Activated CD8-positive, alpha-beta T cell treated with anti-CD3 and anti-CD28 coated beads, Interleukin-2, amount 10 ng/mL, durations not matched to agents 7 days and 5 days (primary cell): Measurements from ENCODE around the gene ST8SIA1. TPM values are rescaled to one million over a fixed set of nuclear protein-coding genes. Genes with fewer than 3 reads are reported as not detected.
"Not testable (repeated sequence)": the region's sequence is repeated elsewhere in the genome, so short reads cannot be mapped to it uniquely, and the experiment has no call there.

Experiments
- ATAC-seq: fragments of 150-1000 bp; cut with Tn5 transposase; one replicate; pipeline ENCODE4 v1.10.0; 2021; ENCODE audit warnings: moderate library complexity
- CTCF ChIA-PET: fragments of 350-600 bp; sonication (Branson Sonifier 250); formaldehyde crosslinking; loops from one replicate; lab custom pipeline; 2021; ENCODE audit warnings: antibody characterized with exemption; lab: Charles Lee
- POLR2A ChIA-PET: fragments of 350-600 bp; sonication (Branson Sonifier 250); formaldehyde crosslinking; loops from one replicate; lab custom pipeline; 2021; ENCODE audit warnings: antibody characterized with exemption; lab: Charles Lee
- DNase-seq: peaks from one replicate; pipeline ENCODE4 v3.0.0-alpha.2; 2020
- H3K27ac Mint-ChIP-seq: one replicate; pipeline ENCODE4 v1.8.0; 2021; ENCODE audit warnings: mild to moderate bottlenecking, mixed read lengths
- H3K27me3 Mint-ChIP-seq: one replicate; pipeline ENCODE4 v1.8.0; 2021; ENCODE audit warnings: low read depth, mixed read lengths
- H3K36me3 Mint-ChIP-seq: one replicate; pipeline ENCODE4 v1.8.0; 2021; ENCODE audit warnings: low read depth, mixed read lengths
- H3K4me1 Mint-ChIP-seq: one replicate; pipeline ENCODE4 v1.8.0; 2021; ENCODE audit warnings: low read depth, mixed read lengths
- H3K4me3 Mint-ChIP-seq: one replicate; pipeline ENCODE4 v1.8.0; 2021; ENCODE audit warnings: mild to moderate bottlenecking, mixed read lengths
- H3K9me3 Mint-ChIP-seq: one replicate; pipeline ENCODE4 v1.8.0; 2022; ENCODE audit warnings: mixed read lengths; ENCODE audit not compliant: insufficient read depth
- total RNA-seq, 2 experiments: library from RNA; stranded (reverse); gene quantifications; one replicate each; pipeline ENCODE4 v1.2.3, GENCODE V29; 2021

Gene ST8SIA1
- total RNA-seq, 2 experiments from 2014 or later = 0.29 to 0.34 TPM

GRCh38 chr12:22188431-22188830 is 146.1 kb downstream of the ST8SIA1 start:
- no peak for ATAC-seq
- Mint-ChIP-seq H3K4me3 (no peak overlapping the region), H3K4me1 (no peaks in the 10 kb centered on the region), H3K36me3 (no peaks in the 10 kb centered on the region), H3K27me3 (no peaks in the 10 kb centered on the region), H3K27ac (no peak overlapping the region), H3K9me3 (no peaks in the 10 kb centered on the region)
- CTCF ChIA-PET = no interaction called here
- DNase-seq = no peak
- POLR2A ChIA-PET = no interaction called here

GRCh38 chr12:22180705-22181104 is 153.8 kb downstream of the ST8SIA1 start:
- Mint-ChIP-seq H3K4me3 (no peak overlapping the region), H3K4me1 (no peaks in the 10 kb centered on the region), H3K27me3 (no peaks in the 10 kb centered on the region), H3K27ac (no peak overlapping the region), H3K9me3 (no peaks in the 10 kb centered on the region), H3K36me3 (no peaks in the 10 kb centered on the region)
- ChIA-PET POLR2A (no interaction called here), CTCF (interaction anchor here (1.3 kb wide), 1 partner anchor 16 kb away, joined by 3 read pairs; no protein-coding TSS in a partner anchor)
- ATAC-seq (no peak), DNase-seq (no peak)

- no peaks in the 10 kb centered on the region for H3K27me3 Mint-ChIP-seq
- H3K4me3 Mint-ChIP-seq = no peak overlapping the region
- no peak overlapping the region for H3K27ac Mint-ChIP-seq
- no peaks in the 10 kb centered on the region for H3K36me3 Mint-ChIP-seq
- H3K4me1 Mint-ChIP-seq = no peaks in the 10 kb centered on the region
- ChIA-PET POLR2A (no interaction called here), CTCF (interaction anchor here (1.0 to 3.2 kb wide), 8 partner anchors 9 to 287 kb away, joined by 3 to 26 read pairs (median 4); no protein-coding TSS in a partner anchor)
- DNase-seq = no peak
- H3K9me3 Mint-ChIP-seq = no peaks in the 10 kb centered on the region
- ATAC-seq = no peak
Measured at GRCh38 chr12:22173177-22173576, 161.3 kb downstream of the ST8SIA1 start.

- no peak for DNase-seq
- Mint-ChIP-seq H3K27me3 (no peaks in the 10 kb centered on the region), H3K4me1 (no peaks in the 10 kb centered on the region), H3K36me3 (no peaks in the 10 kb centered on the region), H3K9me3 (no peaks in the 10 kb centered on the region), H3K4me3 (no peak overlapping the region), H3K27ac (no peak overlapping the region)
- POLR2A ChIA-PET = no interaction called here
- CTCF ChIA-PET = interaction anchor here (1.0 to 3.2 kb wide), 8 partner anchors 8 to 287 kb away, joined by 3 to 26 read pairs (median 4); no protein-coding TSS in a partner anchor
- ATAC-seq = no peak
Measured at GRCh38 chr12:22172501-22172900, 162.0 kb downstream of the ST8SIA1 start.

GRCh38 chr12:22169376-22169775 is 165.1 kb downstream of the ST8SIA1 start:
- Mint-ChIP-seq H3K36me3 (no peaks in the 10 kb centered on the region), H3K27ac (no peak overlapping the region), H3K4me1 (peaks cover 7% of the 10 kb centered on the region), H3K4me3 (no peak overlapping the region), H3K27me3 (no peaks in the 10 kb centered on the region), H3K9me3 (no peaks in the 10 kb centered on the region)
- ChIA-PET POLR2A (no interaction called here), CTCF (no interaction called here)
- ATAC-seq = no peak
- DNase-seq = no peak

- Mint-ChIP-seq H3K9me3 (peaks cover 3% of the 10 kb centered on the region), H3K27ac (peak overlapping the region; percentile 63), H3K36me3 (peaks cover 3% of the 10 kb centered on the region), H3K4me3 (no peak overlapping the region), H3K4me1 (peaks cover 39% of the 10 kb centered on the region), H3K27me3 (no peaks in the 10 kb centered on the region)
- DNase-seq (peak; percentile 29), ATAC-seq (peak; percentile 78)
- POLR2A ChIA-PET = no interaction called here
- CTCF ChIA-PET = interaction anchor here (1.0 to 1.2 kb wide), 5 partner anchors 9 to 81 kb away, joined by 3 to 4 read pairs (median 3); no protein-coding TSS in a partner anchor
Measured at GRCh38 chr12:22164139-22164538, 170.4 kb downstream of the ST8SIA1 start.

- Mint-ChIP-seq H3K4me3 (no peak overlapping the region), H3K27ac (peak overlapping the region; percentile 71), H3K27me3 (no peaks in the 10 kb centered on the region), H3K36me3 (peaks cover 3% of the 10 kb centered on the region), H3K9me3 (peaks cover 3% of the 10 kb centered on the region), H3K4me1 (peaks cover 39% of the 10 kb centered on the region)
- peak; percentile 57 for ATAC-seq
- POLR2A ChIA-PET = no interaction called here
- no peak for DNase-seq
- CTCF ChIA-PET = interaction anchor here (1.1 to 1.2 kb wide), 2 partner anchors 20 to 43 kb away, joined by 3 to 4 read pairs; no protein-coding TSS in a partner anchor
Measured at GRCh38 chr12:22163594-22163993, 170.9 kb downstream of the ST8SIA1 start.

GRCh38 chr12:22160396-22161003 is 174.0 kb downstream of the ST8SIA1 start:
- ATAC-seq (peak; percentile 69), DNase-seq (no peak)
- Mint-ChIP-seq H3K9me3 (peaks cover 3% of the 10 kb centered on the region), H3K4me1 (peaks cover 39% of the 10 kb centered on the region), H3K27ac (peak overlapping the region; percentile 73), H3K36me3 (peaks cover 3% of the 10 kb centered on the region), H3K27me3 (no peaks in the 10 kb centered on the region), H3K4me3 (peak overlapping the region; percentile 23)
- CTCF ChIA-PET = interaction anchor here (0.8 kb wide), 1 partner anchor 12 kb away, joined by 4 read pairs; no protein-coding TSS in a partner anchor
- POLR2A ChIA-PET = no interaction called here

- H3K9me3 Mint-ChIP-seq, H3K27me3 Mint-ChIP-seq, H3K27ac Mint-ChIP-seq, DNase-seq, H3K36me3 Mint-ChIP-seq, H3K4me3 Mint-ChIP-seq, ATAC-seq, CTCF ChIA-PET, POLR2A ChIA-PET, H3K4me1 Mint-ChIP-seq: not testable (repeated sequence)
Measured at GRCh38 chr12:22149286-22149685, 185.2 kb downstream of the ST8SIA1 start.

GRCh38 chr12:22146686-22147085 is 187.8 kb downstream of the ST8SIA1 start:
- POLR2A ChIA-PET, ATAC-seq, DNase-seq, H3K27ac Mint-ChIP-seq, H3K27me3 Mint-ChIP-seq, H3K4me3 Mint-ChIP-seq, H3K4me1 Mint-ChIP-seq, H3K9me3 Mint-ChIP-seq, H3K36me3 Mint-ChIP-seq: not testable (repeated sequence)
- CTCF ChIA-PET = interaction anchor here (2.0 kb wide), 1 partner anchor 46 kb away, joined by 5 read pairs; no protein-coding TSS in a partner anchor
